Body of pancreas (tissue), 4 donors: ENCODE data around the gene WNT6. TPM values are rescaled to one million over a fixed set of nuclear protein-coding genes. Genes with fewer than 3 reads are reported as not detected.

Experiments
- ATAC-seq: fragments of 150-250 bp; one replicate; pipeline ENCODE4 v1.9.1; 2016
- DNase-seq, 4 donors: peaks; one replicate each; pipeline ENCODE4 v3.0.0-alpha.2; 2019
- H3K27ac ChIP-seq, 4 donors: fragments of 200-600 bp; sonication (generic); 1 replicate in 3 of 4; 2 replicates in 1 of 4; pipeline versions ENCODE4 v1.5.1 to v1.6.1; 2016 to 2019; ENCODE audit warnings: mild to moderate bottlenecking in 1 of 4, mixed read lengths in 1 of 4, moderate library complexity in 1 of 4
- H3K27me3 ChIP-seq, 2 donors: fragments of 200-600 bp; sonication (generic); one replicate each; pipeline ENCODE4 v1.6.0; 2016; ENCODE audit warnings: mild to moderate bottlenecking in 1 of 2
- H3K36me3 ChIP-seq, 2 donors: fragments of 200-600 bp; sonication (generic); replicated peaks in 1 of 2; 2 replicates each; pipeline ENCODE4 v1.5.1; 2016; ENCODE audit warnings: low read depth in 2 of 2; ENCODE audit not compliant: insufficient read depth in 1 of 2
- H3K4me1 ChIP-seq: fragments of 200-600 bp; sonication (generic); one replicate; pipeline ENCODE4 v1.6.0; 2016
- H3K4me3 ChIP-seq, 2 donors: fragments of 200-600 bp; sonication (generic); 1 replicate in 1 of 2; 2 replicates in 1 of 2; pipeline ENCODE4 v1.5.1; 2016 to 2019
- H3K9me3 ChIP-seq, 3 donors: fragments of 200-600 bp; sonication (generic); 1 replicate in 2 of 3; 2 replicates in 1 of 3; pipeline ENCODE4 v1.5.1; 2016
- CTCF ChIP-seq, 7 experiments: fragments of 450-650 bp in 4 of 7; fragments of 200-600 bp in 3 of 7; sonication (generic) in 3 of 7; IDR thresholded peaks; one replicate each; pipeline ENCODE4 v1.5.1; 2016 to 2019; ENCODE audit warnings: antibody characterized with exemption in 7 of 7
- POLR2A ChIP-seq, 3 donors: fragments of 450-650 bp; IDR thresholded peaks; one replicate each; pipeline ENCODE4 v1.6.1; 2016; ENCODE audit warnings: antibody characterized with exemption in 3 of 3, mild to moderate bottlenecking in 2 of 3
- WGBS, 2 donors: methylation state at CpG; one replicate each; pipeline ENCODE4 v1.1.5; 2017; 5-methylcytosine and 5-hydroxymethylcytosine counted together
- intact Hi-C: fragments of 100-400 bp; cut with DNase I; formaldehyde crosslinking; loops from one replicate; pipeline ENCODE4 v1.15.1; 2023
- total RNA-seq, 2 donors: library from RNA; depleted of rRNA; stranded (reverse); fragments of >200 nt; gene quantifications; one replicate each; pipeline ENCODE4 v1.1.0, GENCODE V29; 2016

Gene WNT6
- total RNA-seq, 2 donors from 2014 or later, result 1.0 TPM; not detected in 1

GRCh38 chr2:218875692-218876246 lies 16.2 kb downstream of the WNT6 start:
- DNase-seq (no peak), ATAC-seq (no peak)
- TF ChIP-seq CTCF (IDR thresholded peaks at IDR 0.05), result no peak
- no peak for TF ChIP-seq POLR2A (IDR thresholded peaks at IDR 0.05)
- 9 to 26% methylated on average over 2 of the region's 2 CpGs for WGBS, 2 donors
- H3K36me3 ChIP-seq, result no peaks in the 10 kb centered on the region
- no peak overlapping the region for H3K4me3 ChIP-seq
- H3K9me3 ChIP-seq, result no peaks in the 10 kb centered on the region
- intact Hi-C loops, result no loop called here
- H3K4me1 ChIP-seq, result peaks cover 34% of the 10 kb centered on the region
- peaks cover 0 to 59% of the 10 kb centered on the region in 2 donors for H3K27me3 ChIP-seq
- no peak overlapping the region for H3K27ac ChIP-seq

- intact Hi-C loops, result no loop called here
- no peak overlapping the region for H3K4me3 ChIP-seq
- peaks cover 27% of the 10 kb centered on the region for H3K4me1 ChIP-seq
- H3K27me3 ChIP-seq, result peaks cover 0 to 53% of the 10 kb centered on the region in 2 donors
- 0 to 6% methylated on average over 2 to 3 of the region's 3 CpGs for WGBS, 2 donors
- H3K9me3 ChIP-seq, result no peaks in the 10 kb centered on the region
- TF ChIP-seq POLR2A (IDR thresholded peaks at IDR 0.05) (no peak), CTCF (IDR thresholded peaks at IDR 0.05) (peak; percentile 75 to 91 (median 90))
- no peaks in the 10 kb centered on the region for H3K36me3 ChIP-seq
- no peak overlapping the region for H3K27ac ChIP-seq
- DNase-seq (peak; percentile 57 to 77 (median 76)), ATAC-seq (peak; percentile 49)
These were observed 17.1 kb downstream of the WNT6 start for GRCh38 chr2:218876562-218877219.

DNA sequence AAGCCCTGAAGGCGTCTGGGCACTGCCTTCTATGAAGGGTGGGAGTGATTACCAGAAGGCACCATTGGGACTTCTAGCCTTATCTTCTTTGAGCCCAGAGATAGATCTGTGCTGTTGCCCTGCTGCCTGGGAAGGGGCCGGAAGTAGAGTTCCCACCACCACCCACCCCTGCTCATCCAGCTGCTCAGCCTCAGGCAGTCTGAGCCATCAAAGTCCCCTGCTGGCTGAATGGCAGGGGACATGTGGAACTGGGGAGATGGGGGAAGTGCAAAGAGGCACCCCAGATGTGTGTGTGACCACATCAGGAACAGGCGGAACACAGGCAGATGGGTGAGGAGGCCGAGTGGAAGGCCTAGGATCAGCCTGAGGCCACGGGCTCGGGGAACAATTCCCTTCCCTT lies 17.7 kb downstream of the WNT6 start:
- DNase-seq (no peak), ATAC-seq (no peak)
- Histone ChIP-seq H3K4me1 (peaks cover 25% of the 10 kb centered on the region), H3K9me3 (no peaks in the 10 kb centered on the region), H3K27me3 (peaks cover 0 to 47% of the 10 kb centered on the region in 2 donors), H3K36me3 (no peaks in the 10 kb centered on the region), H3K27ac (no peak overlapping the region), H3K4me3 (no peak overlapping the region)
- TF ChIP-seq CTCF (IDR thresholded peaks at IDR 0.05) (no peak), POLR2A (IDR thresholded peaks at IDR 0.05) (no peak)
- intact Hi-C loops, result no loop called here
- WGBS, 2 donors, result 63 to 70% methylated on average over 1 to 6 of the region's 6 CpGs

GRCh38 chr2:218877891-218878290 lies 18.3 kb downstream of the WNT6 start:
- intact Hi-C loops, result no loop called here
- Histone ChIP-seq H3K36me3 (no peaks in the 10 kb centered on the region), H3K4me3 (no peak overlapping the region), H3K27me3 (peaks cover 0 to 41% of the 10 kb centered on the region in 2 donors), H3K9me3 (no peaks in the 10 kb centered on the region), H3K4me1 (peaks cover 25% of the 10 kb centered on the region), H3K27ac (no peak overlapping the region)
- TF ChIP-seq CTCF (IDR thresholded peaks at IDR 0.05), result no peak
- TF ChIP-seq POLR2A (IDR thresholded peaks at IDR 0.05), result no peak
- DNase-seq (no peak), ATAC-seq (no peak)
- 10 to 33% methylated on average over 2 to 5 of the region's 5 CpGs for WGBS, 2 donors

- H3K27ac ChIP-seq, result no peak overlapping the region
- TF ChIP-seq CTCF (IDR thresholded peaks at IDR 0.05), result no peak
- TF ChIP-seq POLR2A (IDR thresholded peaks at IDR 0.05), result no peak
- WGBS, 2 donors, result 36 to 37% methylated on average over 6 of the region's 6 CpGs
- H3K4me3 ChIP-seq, result no peak overlapping the region
- H3K36me3 ChIP-seq, result no peaks in the 10 kb centered on the region
- H3K9me3 ChIP-seq, result no peaks in the 10 kb centered on the region
- ATAC-seq (no peak), DNase-seq (no peak)
- H3K4me1 ChIP-seq, result peaks cover 20% of the 10 kb centered on the region
- intact Hi-C loops, result no loop called here
- peaks cover 0 to 38% of the 10 kb centered on the region in 2 donors for H3K27me3 ChIP-seq
These were observed 18.9 kb downstream of the WNT6 start for GRCh38 chr2:218878486-218878885.
